SW 1271 (cell line): ENCODE results near the gene SYNDIG1.

Experiments used
- DNase-seq, 2 experiments: peaks; one replicate each; lab custom pipeline; 2025; lab: John Stamatoyannopoulos, UW

The SYNDIG1 gene

GRCh38 chr20:24448170-24448569, 21.3 kb upstream of the SYNDIG1 start:
- no peak for DNase-seq

GRCh38 chr20:24449026-24449720, 20.3 kb upstream of the SYNDIG1 start:
- no peak for DNase-seq

- DNase-seq: no peak
Measured at GRCh38 chr20:24450177-24450576, 19.3 kb upstream of the SYNDIG1 start.

GRCh38 chr20:24450624-24451376, 18.6 kb upstream of the SYNDIG1 start:
- DNase-seq: no peak

GRCh38 chr20:24451428-24451827, 18.0 kb upstream of the SYNDIG1 start:
- no peak for DNase-seq

GRCh38 chr20:24452016-24452415, 17.4 kb upstream of the SYNDIG1 start:
- no peak for DNase-seq

GRCh38 chr20:24452498-24453127, 16.8 kb upstream of the SYNDIG1 start:
- DNase-seq: no peak

GRCh38 chr20:24453869-24454268, 15.6 kb upstream of the SYNDIG1 start:
- no peak for DNase-seq

- no peak for DNase-seq
Measured at GRCh38 chr20:24455081-24455480, 14.3 kb upstream of the SYNDIG1 start.

- no peak for DNase-seq
Measured at GRCh38 chr20:24456398-24456781, 13.0 kb upstream of the SYNDIG1 start.

- no peak for DNase-seq
Measured at GRCh38 chr20:24458436-24458835, 11.0 kb upstream of the SYNDIG1 start.

- DNase-seq: no peak
Measured at GRCh38 chr20:24459733-24460132, 9.7 kb upstream of the SYNDIG1 start.

GRCh38 chr20:24460712-24461111, 8.7 kb upstream of the SYNDIG1 start:
- DNase-seq: no peak

GRCh38 chr20:24461848-24462247, 7.6 kb upstream of the SYNDIG1 start:
- no peak for DNase-seq

- DNase-seq: no peak
Measured at GRCh38 chr20:24462460-24463010, 6.9 kb upstream of the SYNDIG1 start.

- no peak for DNase-seq
Measured at GRCh38 chr20:24465159-24465558, 4.3 kb upstream of the SYNDIG1 start.

- no peak for DNase-seq
Measured at GRCh38 chr20:24465730-24466129, 3.7 kb upstream of the SYNDIG1 start.

GRCh38 chr20:24468401-24469115, 871 bp upstream of the SYNDIG1 start:
- DNase-seq: no peak

GRCh38 chr20:24469894-24470745, 691 bp downstream of the SYNDIG1 start:
- DNase-seq: no peak

GRCh38 chr20:24470746-24471582, 1.5 kb downstream of the SYNDIG1 start:
- DNase-seq: no peak
